OCI-LY7 (cell line): ENCODE measurements around the gene STXBP2. TPM values are rescaled to one million over a fixed set of nuclear protein-coding genes. Genes with fewer than 3 reads are reported as not detected.

ENCODE experiments used
- BruUV-seq: library from RNA; stranded (reverse); fragments of 400-500 nt; replicated peaks from 2 replicates; lab custom pipeline; 2021; lab: Mats Ljungman, UMichigan
- CTCF ChIA-PET: fragments of 300-600 bp; sonication (Branson Sonifier 250); formaldehyde crosslinking; loops from one replicate; lab custom pipeline; 2022; ENCODE audit warnings: antibody characterized with exemption; ENCODE audit not compliant: unreplicated experiment; lab: Charles Lee
- POLR2A ChIA-PET: fragments of 300-600 bp; sonication (Branson Sonifier 250); formaldehyde crosslinking; loops from one replicate; lab custom pipeline; 2022; ENCODE audit warnings: antibody characterized with exemption; lab: Charles Lee
- DNase-seq: peaks from one replicate; pipeline ENCODE4 v3.0.0-alpha.2; 2015; ENCODE audit warnings: low spot score
- H2AFZ ChIP-seq: fragments of 200-600 bp; sonication (generic), shearing (Covaris generic); 2 replicates; pipeline ENCODE4 v1.6.1; 2014; ENCODE audit warnings: mild to moderate bottlenecking, antibody characterized with exemption, low read length, moderate library complexity
- H3K27ac ChIP-seq: fragments of 200-600 bp; sonication (generic); 2 replicates; pipeline ENCODE4 v1.5.1; 2014; ENCODE audit warnings: mixed run types, low read depth, mild to moderate bottlenecking, moderate library complexity, low read length, inconsistent platforms; ENCODE audit not compliant: poor library complexity, severe bottlenecking
- H3K36me3 ChIP-seq: fragments of 200-600 bp; sonication (generic); 2 replicates; pipeline ENCODE4 v1.6.1; 2014; ENCODE audit warnings: mild to moderate bottlenecking, antibody characterized with exemption, low read length, moderate library complexity, mixed read lengths; ENCODE audit not compliant: insufficient read depth
- H3K4me1 ChIP-seq: fragments of 200-600 bp; sonication (generic); 2 replicates; pipeline ENCODE4 v1.5.1; 2014; ENCODE audit warnings: mild to moderate bottlenecking, low read length; ENCODE audit not compliant: insufficient read depth, poor library complexity, severe bottlenecking
- H3K4me2 ChIP-seq: fragments of 200-600 bp; sonication (generic); 2 replicates; pipeline ENCODE4 v1.6.1; 2014; ENCODE audit warnings: mild to moderate bottlenecking, low read length
- H3K4me3 ChIP-seq: fragments of 200-600 bp; sonication (generic); 2 replicates; pipeline ENCODE4 v1.5.1; 2014; ENCODE audit warnings: mild to moderate bottlenecking, low read depth, low read length; ENCODE audit not compliant: poor library complexity, severe bottlenecking
- H3K79me2 ChIP-seq: fragments of 200-600 bp; sonication (generic); 2 replicates; pipeline ENCODE4 v1.6.1; 2016; ENCODE audit warnings: low read depth, mild to moderate bottlenecking, low read length, moderate library complexity, mixed read lengths; ENCODE audit not compliant: insufficient read depth
- H3K9me2 ChIP-seq: fragments of 200-600 bp; sonication (generic); 2 replicates; pipeline ENCODE4 v1.6.1; 2016; ENCODE audit warnings: mild to moderate bottlenecking, low read length, mixed read lengths; ENCODE audit not compliant: insufficient read depth
- H3K9me3 ChIP-seq: fragments of 200-600 bp; sonication (generic); 2 replicates; pipeline ENCODE4 v1.6.1; 2014; ENCODE audit warnings: mild to moderate bottlenecking, mixed run types, low read length, mixed read lengths
- H4K20me1 ChIP-seq: fragments of 200-600 bp; sonication (generic); 2 replicates; pipeline ENCODE4 v1.6.1; 2014; ENCODE audit warnings: mild to moderate bottlenecking, antibody characterized with exemption, low read length, moderate library complexity, mixed read lengths; ENCODE audit not compliant: insufficient read depth
- CTCF ChIP-seq: fragments of 200-600 bp; sonication (generic); conservative IDR thresholded peaks from 2 replicates; pipeline ENCODE4 v1.5.1; 2014; ENCODE audit warnings: mild to moderate bottlenecking, antibody characterized with exemption, low read length, moderate library complexity, mixed read lengths
- EZH2phosphoT487 ChIP-seq: fragments of 200-600 bp; sonication (generic); IDR thresholded peaks from 2 replicates; pipeline ENCODE4 v1.6.1; 2018; ENCODE audit warnings: low read depth, borderline replicate concordance, mild to moderate bottlenecking, mixed run types, antibody characterized with exemption, low read length, moderate library complexity, mixed read lengths
- intact Hi-C: fragments of 100-400 bp; cut with micrococcal nuclease; formaldehyde crosslinking; loops from one replicate; pipeline ENCODE4 v1.10.0; 2022; ENCODE audit not compliant: unreplicated experiment
- total RNA-seq, 2 experiments: library from RNA; depleted of rRNA in 1 of 2; stranded (reverse); fragments of >200 nt in 1 of 2; shearing (Covaris generic) in 1 of 2; gene quantifications; 2 replicates each; pipeline ENCODE4 v1.2.3, GENCODE V29; 2014 to 2022

Gene STXBP2
- total RNA-seq, 2 experiments from 2014 or later = 43.0 to 138 TPM

DNA sequence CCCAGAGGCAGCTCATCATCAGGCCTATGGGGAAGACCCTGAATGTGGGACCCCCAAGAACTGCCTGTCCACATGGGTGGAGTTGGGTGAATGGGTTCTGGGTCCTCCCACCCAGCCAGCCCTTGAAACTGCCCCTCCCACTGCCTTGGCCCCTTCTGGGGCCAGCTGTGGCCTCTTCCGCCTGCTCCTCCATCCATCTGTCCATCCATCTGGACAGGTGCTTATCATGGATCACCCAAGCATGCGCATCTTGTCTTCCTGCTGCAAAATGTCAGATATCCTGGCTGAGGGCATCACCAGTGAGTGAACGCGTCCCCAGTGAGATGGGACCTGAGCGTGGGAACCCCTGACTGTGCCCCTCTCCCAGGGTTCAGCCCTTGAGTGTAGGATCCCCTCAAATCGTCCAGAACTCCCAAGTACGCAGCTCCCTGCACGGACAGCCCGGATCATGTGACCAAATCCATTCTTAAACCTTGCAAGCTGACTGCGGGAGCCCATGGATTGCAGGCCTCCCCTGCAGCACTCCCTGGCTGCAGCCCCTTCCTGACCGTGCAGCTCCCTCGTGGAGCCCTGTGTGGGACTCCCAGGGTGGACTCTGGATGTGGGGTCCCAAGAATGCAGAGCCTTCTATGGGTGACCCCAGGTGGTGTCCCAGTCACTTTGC, 2.0 kb downstream of the STXBP2 start:
- Histone ChIP-seq H3K27ac (no peak overlapping the region), H3K9me3 (no peaks in the 10 kb centered on the region), H3K4me1 (peaks cover 15% of the 10 kb centered on the region), H3K79me2 (no peaks in the 10 kb centered on the region; the same call in 1 of the 2 replicates), H2AFZ (no peak overlapping the region), H4K20me1 (no peaks in the 10 kb centered on the region), H3K9me2 (no peaks in the 10 kb centered on the region), H3K4me2 (no peak overlapping the region), H3K4me3 (no peak overlapping the region), H3K36me3 (no peaks in the 10 kb centered on the region)
- TF ChIP-seq EZH2phosphoT487 (no peak), CTCF (no peak)
- ChIA-PET POLR2A (interaction anchor here (1.1 kb wide), 1 partner anchor 9 kb away, joined by 6 read pairs; the partner anchor contains the start of genes PET100 and XAB2), CTCF (no interaction called here)
- DNase-seq = no peak
- intact Hi-C loops = no loop called here
- BruUV-seq = no TSS peak

DNA sequence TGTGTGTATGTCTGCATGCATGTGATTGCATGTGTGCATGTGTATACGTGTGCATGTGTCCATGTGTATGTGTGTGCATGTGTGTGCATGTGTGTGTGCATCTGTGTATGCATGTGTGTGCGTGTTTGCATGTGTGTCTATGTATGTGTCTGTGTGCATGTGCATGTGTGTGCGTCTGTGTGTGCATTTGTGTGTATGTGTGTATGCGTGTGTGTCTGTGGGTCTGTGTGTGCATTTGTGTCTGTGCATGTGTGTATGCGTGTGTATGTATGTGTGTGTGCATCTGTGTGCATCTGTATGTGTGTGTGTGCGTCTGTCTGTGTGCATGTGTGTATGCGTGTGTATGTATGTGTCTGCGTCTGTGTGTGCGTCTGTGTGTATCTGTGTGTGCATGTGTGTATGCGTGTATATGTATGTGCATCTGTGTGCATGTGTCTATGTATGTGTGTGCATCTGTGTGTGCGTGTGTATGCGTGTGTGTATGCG, 3.0 kb downstream of the STXBP2 start:
- H3K27ac ChIP-seq = no peak overlapping the region
- intact Hi-C loops = no loop called here
- H2AFZ ChIP-seq = no peak overlapping the region
- ChIA-PET CTCF (no interaction called here), POLR2A (no interaction called here)
- no peaks in the 10 kb centered on the region; the same call in 1 of the 2 replicates for H3K79me2 ChIP-seq
- no TSS peak for BruUV-seq
- H4K20me1 ChIP-seq = no peaks in the 10 kb centered on the region
- H3K9me3 ChIP-seq = no peaks in the 10 kb centered on the region
- H3K4me2 ChIP-seq = no peak overlapping the region
- no peak for DNase-seq
- H3K36me3 ChIP-seq = no peaks in the 10 kb centered on the region
- no peaks in the 10 kb centered on the region for H3K9me2 ChIP-seq
- H3K4me3 ChIP-seq = no peak overlapping the region
- peaks cover 15% of the 10 kb centered on the region for H3K4me1 ChIP-seq
- TF ChIP-seq CTCF (no peak), EZH2phosphoT487 (no peak)

DNA sequence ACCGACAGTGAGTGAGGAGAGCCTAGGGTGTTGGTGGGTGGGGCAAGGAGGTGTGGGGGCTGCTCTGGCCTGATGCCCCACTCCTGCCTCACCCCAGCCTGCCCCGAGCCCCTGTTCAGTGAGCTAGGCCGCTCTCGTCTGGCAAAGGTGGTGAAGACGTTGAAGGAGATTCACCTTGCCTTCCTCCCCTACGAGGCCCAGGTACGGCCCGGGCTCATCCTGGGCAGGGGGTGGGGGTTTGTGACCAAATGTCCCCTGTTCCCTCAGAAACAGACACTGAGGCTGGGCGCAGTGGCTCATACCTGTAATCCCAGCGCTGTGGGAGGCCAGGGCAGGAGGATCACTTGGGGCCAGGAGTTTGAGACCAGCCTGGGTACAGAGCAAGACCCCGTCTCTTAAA, 3.9 kb downstream of the STXBP2 start:
- POLR2A ChIA-PET = no interaction called here
- Histone ChIP-seq H3K36me3 (no peaks in the 10 kb centered on the region), H3K9me2 (no peaks in the 10 kb centered on the region), H4K20me1 (no peaks in the 10 kb centered on the region), H3K4me2 (no peak overlapping the region), H3K4me1 (peaks cover 15% of the 10 kb centered on the region), H3K4me3 (no peak overlapping the region), H3K9me3 (no peaks in the 10 kb centered on the region), H2AFZ (no peak overlapping the region), H3K27ac (no peak overlapping the region), H3K79me2 (no peaks in the 10 kb centered on the region; the same call in 1 of the 2 replicates)
- TF ChIP-seq EZH2phosphoT487 = no peak
- no peak for TF ChIP-seq CTCF
- no peak for DNase-seq
- intact Hi-C loops = no loop called here
- no TSS peak for BruUV-seq
- CTCF ChIA-PET = interaction anchor here (0.7 kb wide), 1 partner anchor 35 kb away, joined by 3 read pairs; no protein-coding TSS in a partner anchor
